ENCODE measurements around the gene GAD2.
A peak's percentile ranks its signal among the peaks of the same experiment; 100 is the strongest.
"Not testable (repeated sequence)": the region's sequence is repeated elsewhere in the genome, so short reads cannot be mapped to it uniquely, and the experiment has no call there.

GAD2 gene

GRCh38 chr10:26326851-26327250 is 110.3 kb downstream of the GAD2 start:
- DNase-seq: no peak

GRCh38 chr10:26327811-26328210 is 111.2 kb downstream of the GAD2 start:
- DNase-seq: no peak

GRCh38 chr10:26331371-26331770 is 114.8 kb downstream of the GAD2 start:
- DNase-seq: no peak

GRCh38 chr10:26334232-26334931 is 117.8 kb downstream of the GAD2 start:
- no peak for DNase-seq

GRCh38 chr10:26334932-26335573 is 118.5 kb downstream of the GAD2 start:
- DNase-seq: peak; percentile 54

- DNase-seq: no peak
Observed at GRCh38 chr10:26335574-26336093, 119.1 kb downstream of the GAD2 start.

GRCh38 chr10:26336979-26337378 is 120.4 kb downstream of the GAD2 start:
- DNase-seq: no peak

GRCh38 chr10:26341701-26342100 is 125.1 kb downstream of the GAD2 start:
- DNase-seq: no peak

GRCh38 chr10:26348821-26349417 is 132.3 kb downstream of the GAD2 start:
- DNase-seq: not testable (repeated sequence)
